ENCODE measurements around the gene MTHFD1.

Gene MTHFD1

GRCh38 chr14:64495252-64495651, 107.1 kb downstream of the MTHFD1 start:
- DNase-seq: no peak

DNA sequence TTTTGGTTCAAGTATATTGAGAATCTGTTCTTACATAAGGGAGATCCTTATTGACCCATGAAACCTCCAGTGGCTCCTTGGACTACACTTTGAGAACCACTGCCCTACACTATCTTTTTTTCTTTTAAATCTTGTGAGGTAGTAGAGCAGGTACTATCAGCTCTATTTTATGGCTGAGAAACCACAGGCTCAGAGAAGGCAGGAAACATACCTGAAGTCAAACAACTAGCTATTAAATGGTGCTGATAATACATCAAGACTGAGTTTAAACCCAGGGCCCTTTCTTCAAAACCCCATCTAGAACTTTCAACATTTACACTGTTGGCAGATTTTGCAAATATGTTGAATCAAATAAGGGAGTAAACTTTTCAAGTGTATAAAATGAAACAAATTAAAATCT, 108.6 kb downstream of the MTHFD1 start:
- DNase-seq: no peak

GRCh38 chr14:64500088-64500487, 111.9 kb downstream of the MTHFD1 start:
- no peak for DNase-seq

DNA sequence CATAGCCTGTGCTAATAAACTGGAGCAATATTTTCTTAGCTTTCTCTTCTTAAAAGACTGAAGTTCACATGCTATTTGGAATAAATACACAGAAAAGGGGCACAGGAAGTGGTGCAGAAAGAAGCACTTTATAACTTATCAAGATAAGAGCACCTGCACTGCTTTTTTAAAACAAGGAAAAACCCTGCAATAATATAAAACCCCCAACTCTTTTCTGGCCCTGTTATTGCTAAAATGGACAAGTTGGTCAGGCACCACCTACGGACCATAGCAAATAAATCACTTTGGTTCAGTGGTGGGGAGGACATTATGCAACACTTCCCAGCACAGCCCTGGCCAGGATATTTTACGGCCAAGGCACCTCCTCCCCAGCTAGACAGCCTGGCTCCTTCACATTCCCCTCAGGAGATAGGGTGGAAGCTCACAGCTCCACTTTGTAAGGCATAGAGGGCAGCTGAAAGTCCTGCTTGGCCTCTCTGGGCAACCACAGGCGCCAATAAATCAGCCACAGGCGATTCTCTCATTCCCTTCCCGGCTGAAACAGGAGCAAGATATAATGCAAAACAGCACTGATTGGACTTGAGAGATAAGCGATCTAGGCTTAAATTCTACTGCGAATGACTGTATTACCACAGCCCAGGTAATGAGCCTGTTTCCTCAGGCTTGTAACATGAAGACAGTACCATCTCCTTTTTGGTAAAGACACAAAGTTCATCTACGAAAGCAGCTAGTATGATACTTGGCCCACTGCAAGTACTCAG, 113.4 kb downstream of the MTHFD1 start:
- DNase-seq: peak; percentile 38 to 52 (median 49)

GRCh38 chr14:64502456-64502855, 114.3 kb downstream of the MTHFD1 start:
- DNase-seq: no peak

- peak in 1 of 4 experiments; percentile 19 for DNase-seq
Measured at GRCh38 chr14:64502887-64503433, 114.8 kb downstream of the MTHFD1 start.

- DNase-seq: peak; percentile 97 to 99 (median 98)
Measured at GRCh38 chr14:64503434-64504309, 115.5 kb downstream of the MTHFD1 start, which contains the start of gene ZBTB25. TSS of gene ZBTB25 (minus strand) at chr14:64503838. CDS start at chr14:64490533, 13,305 bp downstream.

- DNase-seq: peak; percentile 95 to 98 (median 97)
Measured at GRCh38 chr14:64504310-64504896, 116.2 kb downstream of the MTHFD1 start, which contains the start of gene ZBTB1. TSS of gene ZBTB1 (plus strand) at chr14:64504770. CDS start at chr14:64521505, 16,735 bp downstream.

- peak; percentile 90 to 96 (median 93) for DNase-seq
Measured at GRCh38 chr14:64504897-64505794, 117.0 kb downstream of the MTHFD1 start.

GRCh38 chr14:64506721-64507120, 118.6 kb downstream of the MTHFD1 start:
- DNase-seq: peak in 3 of 4 experiments; percentile 39 to 65 (median 63)

DNA sequence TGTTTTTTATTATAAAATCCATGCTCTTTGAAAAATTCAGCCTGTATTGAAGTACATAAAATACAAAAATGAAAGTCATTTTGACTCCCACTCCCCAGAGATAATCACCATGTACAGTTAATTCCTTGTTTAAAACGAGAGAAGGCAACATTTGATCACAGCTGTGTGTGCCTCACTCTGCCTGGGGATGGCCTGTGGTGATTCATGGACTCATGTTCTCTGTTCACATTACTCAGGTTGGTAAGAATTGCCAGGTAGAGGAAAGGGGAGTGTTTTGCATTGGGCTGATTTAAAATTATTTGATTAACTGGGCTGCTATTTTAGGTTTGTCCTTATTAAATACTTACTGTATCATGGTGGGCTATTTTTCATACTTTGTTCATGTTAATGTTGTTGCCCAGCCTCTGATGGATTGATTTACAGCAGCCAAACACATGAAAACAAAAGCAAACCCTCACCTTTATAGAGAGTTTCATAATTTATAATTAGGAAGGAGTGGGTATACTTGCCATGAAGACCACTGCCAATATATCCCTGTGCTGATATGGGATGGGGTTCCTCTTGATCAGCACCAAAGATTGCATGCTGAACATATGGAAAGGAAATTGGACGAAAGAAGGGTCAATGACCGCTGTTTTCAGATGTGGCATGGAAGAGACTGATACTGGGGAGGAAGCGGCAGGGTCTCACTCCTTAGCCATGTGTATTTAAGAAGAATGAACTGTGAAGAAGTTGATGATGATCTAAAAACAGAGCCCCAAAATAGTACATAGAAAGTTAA, 119.4 kb downstream of the MTHFD1 start:
- DNase-seq: no peak

GRCh38 chr14:64508215-64508776, 120.1 kb downstream of the MTHFD1 start:
- DNase-seq: no peak

DNA sequence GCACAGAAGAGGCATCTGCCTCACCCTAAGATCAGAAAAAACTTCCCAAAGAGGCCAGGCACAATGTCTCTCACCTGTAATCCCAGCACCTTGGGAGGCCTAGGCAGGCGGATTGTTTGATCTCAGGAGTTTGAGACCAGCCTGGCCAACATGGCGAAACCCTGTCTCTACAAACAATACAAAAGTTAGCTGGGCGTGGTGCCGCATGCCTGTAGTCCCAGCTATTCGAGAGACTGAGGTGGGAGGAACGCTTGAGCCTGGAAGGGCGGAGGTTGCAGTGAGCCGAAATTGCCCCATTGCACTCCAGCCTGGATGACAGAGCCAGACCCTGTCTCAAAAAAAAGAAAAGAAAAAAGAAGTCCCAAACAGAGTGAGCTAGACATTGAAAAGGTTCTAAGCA, 120.9 kb downstream of the MTHFD1 start:
- DNase-seq: no peak

All from suppressor macrophage (primary cell).